Liver (tissue), 9 donors: ENCODE data around the gene FGF5. TPM values are rescaled to one million over a fixed set of nuclear protein-coding genes. Genes with fewer than 3 reads are reported as not detected.

Source experiments
- DNase-seq: peaks from one replicate; pipeline ENCODE4 v3.0.0-alpha.2; 2017; ENCODE audit warnings: low spot score
- H3K27ac ChIP-seq, 2 donors: one replicate each; pipeline ENCODE4 v1.7.0; 2013; ENCODE audit warnings: inconsistent platforms in 2 of 2, low read length in 2 of 2, control low read depth in 1 of 2, low read depth in 1 of 2, mild to moderate bottlenecking in 1 of 2
- H3K27me3 ChIP-seq, 4 donors: one replicate each; pipeline versions ENCODE4 v1.6.1 to v1.7.0; 2013; ENCODE audit warnings: low read length in 3 of 4, inconsistent platforms in 1 of 4, mild to moderate bottlenecking in 1 of 4, moderate library complexity in 1 of 4; ENCODE audit not compliant: control insufficient read depth in 4 of 4, insufficient read depth in 4 of 4
- H3K36me3 ChIP-seq, 4 donors: one replicate each; pipeline versions ENCODE4 v1.6.1 to v1.7.0; 2013; ENCODE audit warnings: low read length in 3 of 4, mild to moderate bottlenecking in 3 of 4, low read depth in 1 of 4, moderate library complexity in 1 of 4; ENCODE audit not compliant: control insufficient read depth in 4 of 4, insufficient read depth in 3 of 4
- H3K4me1 ChIP-seq, 4 donors: one replicate each; pipeline versions ENCODE4 v1.6.1 to v1.7.0; 2013; ENCODE audit warnings: low read length in 3 of 4, mild to moderate bottlenecking in 3 of 4, moderate library complexity in 1 of 4; ENCODE audit not compliant: control insufficient read depth in 4 of 4, insufficient read depth in 4 of 4
- H3K4me3 ChIP-seq, 3 donors: one replicate each; pipeline versions ENCODE4 v1.6.1 to v1.7.0; 2013; ENCODE audit warnings: low read length in 3 of 3, control low read depth in 1 of 3, low read depth in 1 of 3, mild to moderate bottlenecking in 1 of 3
- H3K9ac ChIP-seq, 2 donors: one replicate each; pipeline ENCODE4 v1.7.0; 2013; ENCODE audit warnings: low read length in 2 of 2, mild to moderate bottlenecking in 2 of 2, moderate library complexity in 2 of 2, control low read depth in 1 of 2, low read depth in 1 of 2
- H3K9me3 ChIP-seq, 4 donors: one replicate each; pipeline versions ENCODE4 v1.6.1 to v1.7.0; 2013; ENCODE audit warnings: low read length in 3 of 4; ENCODE audit not compliant: control insufficient read depth in 4 of 4
- ATF3 ChIP-seq: IDR thresholded peaks from 2 replicates; pipeline ENCODE4 v1.6.1; 2016; ENCODE audit warnings: antibody characterized with exemption
- CTCF ChIP-seq: fragments of 150-350 bp; IDR thresholded peaks from 2 replicates; pipeline ENCODE4 v1.5.1; 2017; ENCODE audit warnings: improper control_type of control experiment, low read depth, low read length; ENCODE audit not compliant: missing input control
- EGR1 ChIP-seq, 2 donors: IDR thresholded peaks; 2 replicates each; pipeline ENCODE4 v1.6.1; 2016 to 2018; ENCODE audit warnings: antibody characterized with exemption in 2 of 2, low read depth in 2 of 2
- FOXA1 ChIP-seq: IDR thresholded peaks from 2 replicates; pipeline ENCODE4 v1.6.1; 2016; ENCODE audit warnings: antibody characterized with exemption
- FOXA2 ChIP-seq: IDR thresholded peaks from 2 replicates; pipeline ENCODE4 v1.6.1; 2016; ENCODE audit warnings: antibody characterized with exemption
- GABPA ChIP-seq, 2 donors: IDR thresholded peaks in 1 of 2; conservative IDR thresholded peaks in 1 of 2; 2 replicates each; pipeline ENCODE4 v1.6.1; 2016; ENCODE audit warnings: antibody characterized with exemption in 2 of 2, mild to moderate bottlenecking in 1 of 2, moderate library complexity in 1 of 2
- HNF4G ChIP-seq: IDR thresholded peaks from 2 replicates; pipeline ENCODE4 v1.6.1; 2016; ENCODE audit warnings: antibody characterized with exemption
- JUND ChIP-seq, 2 donors: IDR thresholded peaks; 2 replicates each; pipeline ENCODE4 v1.6.1; 2016; ENCODE audit warnings: antibody characterized with exemption in 2 of 2
- NR2F2 ChIP-seq: IDR thresholded peaks from 2 replicates; pipeline ENCODE4 v1.6.1; 2016; ENCODE audit warnings: antibody characterized with exemption
- RAD21 ChIP-seq, 2 donors: IDR thresholded peaks; 2 replicates each; pipeline ENCODE4 v1.6.1; 2016; ENCODE audit warnings: antibody characterized with exemption in 2 of 2, mild to moderate bottlenecking in 2 of 2
- RXRA ChIP-seq, 2 donors: IDR thresholded peaks; 2 replicates each; pipeline ENCODE4 v1.6.1; 2017 to 2018; ENCODE audit warnings: antibody characterized with exemption in 2 of 2, mild to moderate bottlenecking in 1 of 2
- SP1 ChIP-seq: IDR thresholded peaks from 2 replicates; pipeline ENCODE4 v1.6.1; 2018; ENCODE audit warnings: antibody characterized with exemption, mild to moderate bottlenecking
- TAF1 ChIP-seq: conservative IDR thresholded peaks from 2 replicates; pipeline ENCODE4 v1.6.1; 2016; ENCODE audit warnings: antibody characterized with exemption, mild to moderate bottlenecking
- YY1 ChIP-seq: IDR thresholded peaks from 2 replicates; pipeline ENCODE4 v1.6.1; 2016; ENCODE audit warnings: antibody characterized with exemption, mild to moderate bottlenecking
- WGBS: extraction: QIAGEN DNeasy Blood & Tissue Kit; methylation state at CpG from one replicate; pipeline ENCODE4 v1.1.7; 2013; 5-methylcytosine and 5-hydroxymethylcytosine counted together
- polyA plus RNA-seq, 2 donors: library from polyadenylated mRNA; stranded (reverse) in 1 of 2; unstranded in 1 of 2; fragments of 200-250 nt in 1 of 2; fragments of >200 nt in 1 of 2; fragmentation: Nextera tagmentation in 1 of 2; extraction: Ambion mirVana in 1 of 2; gene quantifications; one replicate each; pipeline versions ENCODE4 v1.2.1 to v1.2.3, GENCODE V29; 2013 to 2015
- total RNA-seq, 2 donors: library from RNA; depleted of rRNA; stranded (reverse); fragments of >200 nt; gene quantifications; one replicate each; pipeline ENCODE4 v1.2.3, GENCODE V29; 2014
- TF ChIP-seq, protein P1 (sequence below): IDR thresholded peaks from 2 replicates; pipeline ENCODE4 v1.6.1; 2016; ENCODE audit warnings: antibody characterized with exemption
- TF ChIP-seq, protein P2 (sequence below): IDR thresholded peaks from 2 replicates; pipeline ENCODE4 v1.6.1; 2016; ENCODE audit warnings: antibody characterized with exemption, mild to moderate bottlenecking
- donor health status: healthy.
- donor health status: healthy.
- donor health status: healthy.
- donor health status: healthy.
- donor health status: healthy.

FGF5 gene, protein sequence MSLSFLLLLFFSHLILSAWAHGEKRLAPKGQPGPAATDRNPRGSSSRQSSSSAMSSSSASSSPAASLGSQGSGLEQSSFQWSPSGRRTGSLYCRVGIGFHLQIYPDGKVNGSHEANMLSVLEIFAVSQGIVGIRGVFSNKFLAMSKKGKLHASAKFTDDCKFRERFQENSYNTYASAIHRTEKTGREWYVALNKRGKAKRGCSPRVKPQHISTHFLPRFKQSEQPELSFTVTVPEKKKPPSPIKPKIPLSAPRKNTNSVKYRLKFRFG
- total RNA-seq: not detected
- polyA plus RNA-seq: under 1 TPM in 1 of 2 donors, not detected in 1; 0.03 TPM

DNA sequence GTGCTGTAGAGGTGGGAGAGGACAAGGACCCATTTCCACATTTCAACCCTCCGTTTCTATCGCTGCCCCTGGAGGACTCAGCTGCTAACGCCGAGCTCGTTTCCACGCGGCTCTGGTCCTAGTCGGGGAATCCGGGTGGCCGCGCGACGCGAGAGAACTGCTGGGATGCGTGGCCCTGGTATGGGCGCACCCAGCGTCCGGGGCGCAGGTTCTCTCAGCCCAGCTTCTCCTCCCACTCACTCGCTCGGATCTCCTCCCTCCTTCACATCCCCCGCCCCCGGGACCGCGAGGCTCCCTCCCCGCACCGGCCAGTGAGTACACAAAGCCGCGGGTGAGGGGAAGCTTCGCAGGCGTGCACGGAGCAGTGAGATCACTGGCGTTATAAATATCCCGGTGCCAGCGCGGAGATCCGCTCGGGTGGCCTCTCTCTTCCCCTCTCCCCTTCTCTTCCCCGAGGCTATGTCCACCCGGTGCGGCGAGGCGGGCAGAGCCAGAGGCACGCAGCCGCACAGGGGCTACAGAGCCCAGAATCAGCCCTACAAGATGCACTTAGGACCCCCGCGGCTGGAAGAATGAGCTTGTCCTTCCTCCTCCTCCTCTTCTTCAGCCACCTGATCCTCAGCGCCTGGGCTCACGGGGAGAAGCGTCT, at the start of gene FGF5:
TSS of gene FGF5 (plus strand) at position 412 of the 649 bp plus-strand sequence. CDS start at position 573, 161 bp downstream.
- Histone ChIP-seq H3K27me3 (peaks cover 0 to 21% (median 12%) of the 10 kb centered on the region in 4 donors), H3K9ac (no peak within 1 kb of the TSS), H3K27ac (no peak within 1 kb of the TSS), H3K36me3 (no peaks in the 10 kb centered on the region), H3K9me3 (no peaks in the 10 kb centered on the region), H3K4me3 (peak within 1 kb of the TSS in 1 of 3 donors; percentile 17), H3K4me1 (peaks cover 0 to 17% (median 13%) of the 10 kb centered on the region in 4 donors)
- TF ChIP-seq GABPA (IDR thresholded peaks at IDR 0.05 in 1 of 2, conservative IDR thresholded peaks at IDR 0.05 in 1 of 2): no peak
- TF ChIP-seq CTCF: no peak
- no peak for TF ChIP-seq RXRA (IDR thresholded peaks at IDR 0.05)
- no peak for TF ChIP-seq YY1
- TF ChIP-seq, protein P1, sequence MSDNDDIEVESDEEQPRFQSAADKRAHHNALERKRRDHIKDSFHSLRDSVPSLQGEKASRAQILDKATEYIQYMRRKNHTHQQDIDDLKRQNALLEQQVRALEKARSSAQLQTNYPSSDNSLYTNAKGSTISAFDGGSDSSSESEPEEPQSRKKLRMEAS: no peak
- no peak for DNase-seq
- WGBS: under 1% methylated on average over 50 of the region's 50 CpGs

- H3K4me1 ChIP-seq: no peaks in the 10 kb centered on the region
- H3K36me3 ChIP-seq: no peaks in the 10 kb centered on the region
- H3K27me3 ChIP-seq: peaks cover 0 to 18% (median 1%) of the 10 kb centered on the region in 4 donors
- no peak overlapping the region for H3K4me3 ChIP-seq
- no peaks in the 10 kb centered on the region for H3K9me3 ChIP-seq
- DNase-seq: no peak
- TF ChIP-seq FOXA2 (no peak), HNF4G (no peak), FOXA1 (no peak), YY1 (no peak), RAD21 (IDR thresholded peaks at IDR 0.05) (no peak), SP1 (no peak), ATF3 (no peak), CTCF (no peak), NR2F2 (no peak), RXRA (IDR thresholded peaks at IDR 0.05) (no peak), JUND (IDR thresholded peaks at IDR 0.05) (no peak), TAF1 (no peak), EGR1 (IDR thresholded peaks at IDR 0.05; ENCODE audit: low read depth in 2 of 2) (no peak)
- TF ChIP-seq, protein P1: no peak
- TF ChIP-seq, protein P2, sequence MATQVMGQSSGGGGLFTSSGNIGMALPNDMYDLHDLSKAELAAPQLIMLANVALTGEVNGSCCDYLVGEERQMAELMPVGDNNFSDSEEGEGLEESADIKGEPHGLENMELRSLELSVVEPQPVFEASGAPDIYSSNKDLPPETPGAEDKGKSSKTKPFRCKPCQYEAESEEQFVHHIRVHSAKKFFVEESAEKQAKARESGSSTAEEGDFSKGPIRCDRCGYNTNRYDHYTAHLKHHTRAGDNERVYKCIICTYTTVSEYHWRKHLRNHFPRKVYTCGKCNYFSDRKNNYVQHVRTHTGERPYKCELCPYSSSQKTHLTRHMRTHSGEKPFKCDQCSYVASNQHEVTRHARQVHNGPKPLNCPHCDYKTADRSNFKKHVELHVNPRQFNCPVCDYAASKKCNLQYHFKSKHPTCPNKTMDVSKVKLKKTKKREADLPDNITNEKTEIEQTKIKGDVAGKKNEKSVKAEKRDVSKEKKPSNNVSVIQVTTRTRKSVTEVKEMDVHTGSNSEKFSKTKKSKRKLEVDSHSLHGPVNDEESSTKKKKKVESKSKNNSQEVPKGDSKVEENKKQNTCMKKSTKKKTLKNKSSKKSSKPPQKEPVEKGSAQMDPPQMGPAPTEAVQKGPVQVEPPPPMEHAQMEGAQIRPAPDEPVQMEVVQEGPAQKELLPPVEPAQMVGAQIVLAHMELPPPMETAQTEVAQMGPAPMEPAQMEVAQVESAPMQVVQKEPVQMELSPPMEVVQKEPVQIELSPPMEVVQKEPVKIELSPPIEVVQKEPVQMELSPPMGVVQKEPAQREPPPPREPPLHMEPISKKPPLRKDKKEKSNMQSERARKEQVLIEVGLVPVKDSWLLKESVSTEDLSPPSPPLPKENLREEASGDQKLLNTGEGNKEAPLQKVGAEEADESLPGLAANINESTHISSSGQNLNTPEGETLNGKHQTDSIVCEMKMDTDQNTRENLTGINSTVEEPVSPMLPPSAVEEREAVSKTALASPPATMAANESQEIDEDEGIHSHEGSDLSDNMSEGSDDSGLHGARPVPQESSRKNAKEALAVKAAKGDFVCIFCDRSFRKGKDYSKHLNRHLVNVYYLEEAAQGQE: no peak
- H3K27ac ChIP-seq: no peak overlapping the region
- no peak overlapping the region for H3K9ac ChIP-seq
- 31% methylated on average over 5 of the region's 5 CpGs for WGBS
These were observed 47.0 kb upstream of the FGF5 start for GRCh38 chr4:80219301-80220025.
